ENCODE data around the gene SPTLC2.

The SPTLC2 gene

DNA sequence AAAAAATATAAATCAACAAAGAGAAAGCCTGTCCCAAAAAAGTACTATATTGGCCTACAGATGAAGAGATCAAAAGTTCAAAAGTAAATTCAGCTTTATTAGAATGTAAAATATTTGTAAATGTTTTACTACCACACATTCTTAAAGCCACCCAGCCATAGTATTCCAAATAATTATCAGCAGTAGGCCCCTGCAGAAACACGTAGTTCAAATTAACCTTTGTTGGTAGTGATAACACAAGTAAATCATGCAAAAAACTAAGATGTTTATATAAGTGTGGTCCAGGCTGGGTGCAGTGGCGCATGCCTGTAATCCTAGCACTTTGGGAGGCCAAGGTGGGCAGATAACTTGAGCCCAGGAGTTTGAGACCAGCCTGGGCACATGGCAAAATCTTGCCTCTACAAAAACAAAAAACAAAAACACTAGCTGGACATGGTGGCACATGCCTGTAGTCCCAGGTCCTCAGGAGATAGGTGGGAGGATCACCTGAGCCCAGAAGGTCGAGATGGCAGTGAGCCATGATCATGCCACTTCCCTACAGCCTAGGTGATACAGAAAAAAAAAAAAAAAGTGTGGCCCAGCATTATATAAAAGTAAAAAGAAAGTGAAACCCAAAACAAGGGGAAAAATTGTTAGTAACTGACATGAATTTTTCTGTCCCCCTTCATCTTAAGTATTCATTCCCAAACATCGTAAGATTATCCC lies 17.9 kb downstream of the SPTLC2 start:
- Histone ChIP-seq H3K27me3 (ENCODE audit: insufficient read depth, poor library complexity, severe bottlenecking) (no peaks in the 10 kb centered on the region), H3K27ac (replicated peaks) (no peak overlapping the region), H3K4me3 (replicated peaks; ENCODE audit: insufficient read depth, low read length) (no peak overlapping the region)
- TF ChIP-seq, protein P1, sequence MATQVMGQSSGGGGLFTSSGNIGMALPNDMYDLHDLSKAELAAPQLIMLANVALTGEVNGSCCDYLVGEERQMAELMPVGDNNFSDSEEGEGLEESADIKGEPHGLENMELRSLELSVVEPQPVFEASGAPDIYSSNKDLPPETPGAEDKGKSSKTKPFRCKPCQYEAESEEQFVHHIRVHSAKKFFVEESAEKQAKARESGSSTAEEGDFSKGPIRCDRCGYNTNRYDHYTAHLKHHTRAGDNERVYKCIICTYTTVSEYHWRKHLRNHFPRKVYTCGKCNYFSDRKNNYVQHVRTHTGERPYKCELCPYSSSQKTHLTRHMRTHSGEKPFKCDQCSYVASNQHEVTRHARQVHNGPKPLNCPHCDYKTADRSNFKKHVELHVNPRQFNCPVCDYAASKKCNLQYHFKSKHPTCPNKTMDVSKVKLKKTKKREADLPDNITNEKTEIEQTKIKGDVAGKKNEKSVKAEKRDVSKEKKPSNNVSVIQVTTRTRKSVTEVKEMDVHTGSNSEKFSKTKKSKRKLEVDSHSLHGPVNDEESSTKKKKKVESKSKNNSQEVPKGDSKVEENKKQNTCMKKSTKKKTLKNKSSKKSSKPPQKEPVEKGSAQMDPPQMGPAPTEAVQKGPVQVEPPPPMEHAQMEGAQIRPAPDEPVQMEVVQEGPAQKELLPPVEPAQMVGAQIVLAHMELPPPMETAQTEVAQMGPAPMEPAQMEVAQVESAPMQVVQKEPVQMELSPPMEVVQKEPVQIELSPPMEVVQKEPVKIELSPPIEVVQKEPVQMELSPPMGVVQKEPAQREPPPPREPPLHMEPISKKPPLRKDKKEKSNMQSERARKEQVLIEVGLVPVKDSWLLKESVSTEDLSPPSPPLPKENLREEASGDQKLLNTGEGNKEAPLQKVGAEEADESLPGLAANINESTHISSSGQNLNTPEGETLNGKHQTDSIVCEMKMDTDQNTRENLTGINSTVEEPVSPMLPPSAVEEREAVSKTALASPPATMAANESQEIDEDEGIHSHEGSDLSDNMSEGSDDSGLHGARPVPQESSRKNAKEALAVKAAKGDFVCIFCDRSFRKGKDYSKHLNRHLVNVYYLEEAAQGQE (IDR thresholded peaks at IDR 0.05; ENCODE audit: insufficient replicate concordance, low read depth): no peak
- no peak for TF ChIP-seq SPI1 (IDR thresholded peaks at IDR 0.05; ENCODE audit: borderline replicate concordance, low read depth)
- TF ChIP-seq, protein P2, sequence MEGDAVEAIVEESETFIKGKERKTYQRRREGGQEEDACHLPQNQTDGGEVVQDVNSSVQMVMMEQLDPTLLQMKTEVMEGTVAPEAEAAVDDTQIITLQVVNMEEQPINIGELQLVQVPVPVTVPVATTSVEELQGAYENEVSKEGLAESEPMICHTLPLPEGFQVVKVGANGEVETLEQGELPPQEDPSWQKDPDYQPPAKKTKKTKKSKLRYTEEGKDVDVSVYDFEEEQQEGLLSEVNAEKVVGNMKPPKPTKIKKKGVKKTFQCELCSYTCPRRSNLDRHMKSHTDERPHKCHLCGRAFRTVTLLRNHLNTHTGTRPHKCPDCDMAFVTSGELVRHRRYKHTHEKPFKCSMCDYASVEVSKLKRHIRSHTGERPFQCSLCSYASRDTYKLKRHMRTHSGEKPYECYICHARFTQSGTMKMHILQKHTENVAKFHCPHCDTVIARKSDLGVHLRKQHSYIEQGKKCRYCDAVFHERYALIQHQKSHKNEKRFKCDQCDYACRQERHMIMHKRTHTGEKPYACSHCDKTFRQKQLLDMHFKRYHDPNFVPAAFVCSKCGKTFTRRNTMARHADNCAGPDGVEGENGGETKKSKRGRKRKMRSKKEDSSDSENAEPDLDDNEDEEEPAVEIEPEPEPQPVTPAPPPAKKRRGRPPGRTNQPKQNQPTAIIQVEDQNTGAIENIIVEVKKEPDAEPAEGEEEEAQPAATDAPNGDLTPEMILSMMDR (IDR thresholded peaks at IDR 0.05; ENCODE audit: insufficient read depth, low read length): no peak
- no peak for TF ChIP-seq POLR2AphosphoS5 (IDR thresholded peaks at IDR 0.05; ENCODE audit: low read depth)
- no peak for TF ChIP-seq GABPA (IDR thresholded peaks at IDR 0.05; ENCODE audit: low read depth)
- DNase-seq (ENCODE audit: low read depth in 1 of 2, low spot score in 1 of 2): no peak

DNA sequence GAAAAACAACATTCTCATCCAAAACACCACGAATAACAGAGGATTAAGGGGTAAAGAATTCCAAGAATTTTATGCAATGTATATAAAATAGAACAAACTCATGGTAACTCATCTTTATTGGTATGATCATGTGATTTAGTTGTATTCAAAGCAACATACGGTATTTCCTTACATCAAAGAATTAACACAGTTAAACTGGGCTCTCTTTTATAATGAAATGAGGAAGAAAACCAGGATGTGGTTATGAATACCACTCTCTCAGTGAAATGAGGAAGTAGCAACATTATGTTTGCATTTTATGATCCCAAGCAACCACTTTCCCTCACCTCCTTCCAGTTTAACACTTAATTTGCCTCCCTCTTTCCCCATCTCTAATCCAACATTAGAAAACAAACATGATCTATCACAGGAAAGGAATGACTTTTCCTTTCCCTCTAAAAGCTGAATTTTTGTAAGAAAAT lies 22.9 kb downstream of the SPTLC2 start:
- TF ChIP-seq, protein P1 (IDR thresholded peaks at IDR 0.05; ENCODE audit: insufficient replicate concordance, low read depth): no peak
- TF ChIP-seq SPI1 (IDR thresholded peaks at IDR 0.05; ENCODE audit: borderline replicate concordance, low read depth): peak; percentile 72
- no peak for TF ChIP-seq POLR2AphosphoS5 (IDR thresholded peaks at IDR 0.05; ENCODE audit: low read depth)
- TF ChIP-seq, protein P2 (IDR thresholded peaks at IDR 0.05; ENCODE audit: insufficient read depth, low read length): no peak
- peak in 1 of 2 experiments; percentile 45 for DNase-seq (ENCODE audit: low read depth in 1 of 2, low spot score in 1 of 2)
- no peaks in the 10 kb centered on the region for H3K27me3 ChIP-seq (ENCODE audit: insufficient read depth, poor library complexity, severe bottlenecking)
- no peak overlapping the region for H3K4me3 ChIP-seq (replicated peaks; ENCODE audit: insufficient read depth, low read length)
- peak overlapping the region; percentile 94 for H3K27ac ChIP-seq (replicated peaks)

DNA sequence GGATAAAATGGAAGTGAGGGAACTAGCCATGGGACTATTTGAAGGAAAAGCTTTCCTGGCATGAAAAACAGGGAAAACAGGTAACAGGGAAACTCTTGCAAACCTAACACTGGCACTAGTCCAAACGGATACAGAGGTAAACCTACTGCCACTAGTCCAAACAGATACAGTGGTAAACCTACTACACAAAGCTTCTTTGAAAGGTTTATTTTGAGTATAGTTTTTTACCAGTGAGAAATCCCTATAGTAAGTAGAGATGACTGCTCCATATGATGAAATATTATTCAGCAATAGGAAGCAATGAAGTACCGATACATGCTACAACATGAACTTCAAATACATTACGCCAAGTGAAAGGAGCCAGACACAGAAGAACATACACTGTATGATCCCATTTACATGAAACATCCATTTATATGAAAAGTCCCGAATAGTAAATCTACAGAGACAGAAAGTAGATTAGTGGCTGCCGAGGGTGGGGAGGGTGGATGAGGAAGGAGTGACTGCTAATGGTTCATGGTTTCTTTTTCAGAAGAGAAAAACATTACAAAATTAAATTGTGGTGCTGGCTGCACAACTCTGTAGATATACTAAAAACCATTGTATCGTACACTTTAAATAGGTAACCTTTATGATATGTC lies 25.5 kb downstream of the SPTLC2 start:
- DNase-seq (ENCODE audit: low read depth in 1 of 2, low spot score in 1 of 2): peak in 1 of 2 experiments; percentile 7
- H3K27me3 ChIP-seq (ENCODE audit: insufficient read depth, poor library complexity, severe bottlenecking): no peaks in the 10 kb centered on the region
- peak overlapping the region; percentile 9; the same call in 1 of the 2 replicates for H3K4me3 ChIP-seq (replicated peaks; ENCODE audit: insufficient read depth, low read length)
- peak overlapping the region; percentile 65 for H3K27ac ChIP-seq (replicated peaks)
- no peak for TF ChIP-seq SPI1 (IDR thresholded peaks at IDR 0.05; ENCODE audit: borderline replicate concordance, low read depth)
- no peak for TF ChIP-seq GABPA (IDR thresholded peaks at IDR 0.05; ENCODE audit: low read depth)
- TF ChIP-seq, protein P2 (IDR thresholded peaks at IDR 0.05; ENCODE audit: insufficient read depth, low read length): no peak
- TF ChIP-seq, protein P1 (IDR thresholded peaks at IDR 0.05; ENCODE audit: insufficient replicate concordance, low read depth): no peak
- TF ChIP-seq POLR2AphosphoS5 (IDR thresholded peaks at IDR 0.05; ENCODE audit: low read depth): no peak

All from HL-60 (cell line).